ENCODE data around the gene ULK2.
"Not testable (repeated sequence)": the region's sequence is repeated elsewhere in the genome, so short reads cannot be mapped to it uniquely, and the experiment has no call there.

Gene ULK2

GRCh38 chr17:19868079-19868395, 301 bp upstream of the ULK2 start:
- in situ Hi-C loops (cut with MboI; ENCODE audit: low sequenced_read_pairs, unreplicated experiment): no loop called here
- TF ChIP-seq, protein P1, sequence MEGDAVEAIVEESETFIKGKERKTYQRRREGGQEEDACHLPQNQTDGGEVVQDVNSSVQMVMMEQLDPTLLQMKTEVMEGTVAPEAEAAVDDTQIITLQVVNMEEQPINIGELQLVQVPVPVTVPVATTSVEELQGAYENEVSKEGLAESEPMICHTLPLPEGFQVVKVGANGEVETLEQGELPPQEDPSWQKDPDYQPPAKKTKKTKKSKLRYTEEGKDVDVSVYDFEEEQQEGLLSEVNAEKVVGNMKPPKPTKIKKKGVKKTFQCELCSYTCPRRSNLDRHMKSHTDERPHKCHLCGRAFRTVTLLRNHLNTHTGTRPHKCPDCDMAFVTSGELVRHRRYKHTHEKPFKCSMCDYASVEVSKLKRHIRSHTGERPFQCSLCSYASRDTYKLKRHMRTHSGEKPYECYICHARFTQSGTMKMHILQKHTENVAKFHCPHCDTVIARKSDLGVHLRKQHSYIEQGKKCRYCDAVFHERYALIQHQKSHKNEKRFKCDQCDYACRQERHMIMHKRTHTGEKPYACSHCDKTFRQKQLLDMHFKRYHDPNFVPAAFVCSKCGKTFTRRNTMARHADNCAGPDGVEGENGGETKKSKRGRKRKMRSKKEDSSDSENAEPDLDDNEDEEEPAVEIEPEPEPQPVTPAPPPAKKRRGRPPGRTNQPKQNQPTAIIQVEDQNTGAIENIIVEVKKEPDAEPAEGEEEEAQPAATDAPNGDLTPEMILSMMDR (IDR thresholded peaks at IDR 0.05; ENCODE audit: borderline replicate concordance, control extremely low read depth, extremely low read depth, insufficient read depth, missing control alignments): no peak
- DNase-seq (ENCODE audit: low spot score): no peak

GRCh38 chr17:19867079-19867328, 732 bp downstream of the ULK2 start:
- TF ChIP-seq, protein P1 (IDR thresholded peaks at IDR 0.05; ENCODE audit: borderline replicate concordance, control extremely low read depth, extremely low read depth, insufficient read depth, missing control alignments): peak; percentile 23
- in situ Hi-C loops (cut with MboI; ENCODE audit: low sequenced_read_pairs, unreplicated experiment): no loop called here
- DNase-seq (ENCODE audit: low spot score): peak; percentile 74

DNA sequence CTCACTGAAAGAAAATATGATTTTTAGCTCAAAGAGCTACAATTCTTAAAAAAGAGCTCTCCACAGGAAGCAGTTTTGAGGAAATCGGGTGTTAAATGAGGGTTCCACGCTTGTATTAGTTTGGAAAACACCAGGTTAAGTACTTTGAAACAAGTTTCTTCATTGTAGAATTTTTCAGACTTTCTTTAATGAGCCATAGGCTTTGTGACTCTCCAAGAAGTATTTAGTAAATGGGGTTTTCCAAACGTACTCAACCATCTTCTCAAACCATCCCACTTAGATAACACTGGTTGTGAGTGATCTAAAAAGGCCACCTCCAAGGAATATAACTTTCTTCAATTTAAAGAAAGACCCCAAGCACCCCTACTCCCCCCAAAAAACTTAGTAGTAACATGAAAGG, 2.7 kb downstream of the ULK2 start:
- TF ChIP-seq, protein P1 (IDR thresholded peaks at IDR 0.05; ENCODE audit: borderline replicate concordance, control extremely low read depth, extremely low read depth, insufficient read depth, missing control alignments): no peak
- in situ Hi-C loops (cut with MboI; ENCODE audit: low sequenced_read_pairs, unreplicated experiment): no loop called here
- DNase-seq (ENCODE audit: low spot score): no peak

GRCh38 chr17:19860647-19861177, 7.0 kb downstream of the ULK2 start:
- DNase-seq (ENCODE audit: low spot score); in situ Hi-C loops (cut with MboI; ENCODE audit: low sequenced_read_pairs, unreplicated experiment): not testable (repeated sequence)

GRCh38 chr17:19857640-19858039, 10.1 kb downstream of the ULK2 start:
- TF ChIP-seq, protein P1 (IDR thresholded peaks at IDR 0.05; ENCODE audit: borderline replicate concordance, control extremely low read depth, extremely low read depth, insufficient read depth, missing control alignments): no peak
- in situ Hi-C loops (cut with MboI; ENCODE audit: low sequenced_read_pairs, unreplicated experiment): no loop called here
- no peak for DNase-seq (ENCODE audit: low spot score)

DNA sequence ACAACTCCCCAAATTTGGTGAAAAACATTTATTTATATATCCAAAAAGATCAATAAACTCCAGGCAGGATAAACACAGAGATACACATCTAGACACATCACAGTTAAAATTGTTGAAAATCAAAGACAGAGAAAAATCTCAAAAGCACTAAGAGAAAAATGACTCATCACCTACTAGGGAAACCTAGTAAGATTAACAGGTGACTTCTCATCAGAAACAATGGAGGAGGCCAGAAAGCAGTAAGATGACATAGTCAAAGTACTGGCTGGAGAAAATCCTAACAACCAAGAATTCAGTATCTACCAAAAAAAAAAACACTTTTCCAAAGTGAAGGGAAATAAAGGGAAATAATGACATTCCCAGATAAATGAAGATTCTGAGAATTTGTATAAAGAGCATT, 33.8 kb downstream of the ULK2 start:
- TF ChIP-seq, protein P1 (IDR thresholded peaks at IDR 0.05; ENCODE audit: borderline replicate concordance, control extremely low read depth, extremely low read depth, insufficient read depth, missing control alignments): no peak
- in situ Hi-C loops (cut with MboI; ENCODE audit: low sequenced_read_pairs, unreplicated experiment): loop anchor here (25.0 kb wide), 1 partner anchor 103 kb away; no protein-coding TSS in a partner anchor
- DNase-seq (ENCODE audit: low spot score): no peak

- DNase-seq (ENCODE audit: low spot score): no peak
- in situ Hi-C loops (cut with MboI; ENCODE audit: low sequenced_read_pairs, unreplicated experiment): loop anchor here (25.0 kb wide), 1 partner anchor 107 kb away; no protein-coding TSS in a partner anchor
- TF ChIP-seq, protein P1 (IDR thresholded peaks at IDR 0.05; ENCODE audit: borderline replicate concordance, control extremely low read depth, extremely low read depth, insufficient read depth, missing control alignments): no peak
Observed at GRCh38 chr17:19830061-19830460, 37.7 kb downstream of the ULK2 start.

Measured in GM13976 (cell line).